Brain microvascular endothelial cell (primary cell): ENCODE measurements around the gene IQSEC3.

ENCODE experiments used
- DNase-seq: peaks from one replicate; pipeline ENCODE4 v3.0.0-alpha.2; 2020
- H3K27ac ChIP-seq: fragments of 250-450 bp; sonication (Bioruptor Pico); 2 replicates; pipeline ENCODE4 v1.5.1; 2020; ENCODE audit warnings: mild to moderate bottlenecking, moderate library complexity
- H3K27me3 ChIP-seq: fragments of 250-450 bp; sonication (Bioruptor Pico); replicated peaks from 2 replicates; pipeline ENCODE4 v1.5.1; 2020; ENCODE audit warnings: mild to moderate bottlenecking
- H3K36me3 ChIP-seq: fragments of 250-450 bp; sonication (Bioruptor Pico); replicated peaks from 2 replicates; pipeline ENCODE4 v1.5.1; 2020; ENCODE audit warnings: mild to moderate bottlenecking
- H3K4me3 ChIP-seq: 2 replicates; pipeline ENCODE4 v1.5.1; 2011; ENCODE audit warnings: low read depth, mild to moderate bottlenecking, control low read depth, low read length, moderate library complexity
- CTCF ChIP-seq: IDR thresholded peaks from 2 replicates; pipeline ENCODE4 v1.5.1; 2011; ENCODE audit warnings: low read depth, mild to moderate bottlenecking, moderate library complexity, low read length, control low read depth, inconsistent platforms; ENCODE audit errors: missing control alignments
- in situ Hi-C: cut with HindIII; loops from 2 replicates; pipeline ENCODE4 v1.10.0; 2017; ENCODE audit warnings: low sequenced_read_pairs, low pct_ligation_motif_present

The IQSEC3 gene

GRCh38 chr12:227286-227915 lies 160.8 kb downstream of the IQSEC3 start:
- no peak overlapping the region for H3K27ac ChIP-seq
- in situ Hi-C loops, result no loop called here

More at GRCh38 chr12:227286-227915, 160.8 kb downstream of the IQSEC3 start:
- no peak overlapping the region for H3K4me3 ChIP-seq
- no peak for DNase-seq
- H3K27me3 ChIP-seq, result peaks cover 29% of the 10 kb centered on the region
- TF ChIP-seq CTCF, result no peak
- no peaks in the 10 kb centered on the region for H3K36me3 ChIP-seq
